ENCODE results near the gene ATOSA.

- no peak for TF ChIP-seq CTCF (IDR thresholded peaks at IDR 0.05)
- no peak for TF ChIP-seq EZH2 (IDR thresholded peaks at IDR 0.05)
Observed at GRCh38 chr15:52667597-52667996, 11.6 kb downstream of the ATOSA start.
